Measurements from ENCODE around the gene IGFALS.

- no peak for TF ChIP-seq CTCF (IDR thresholded peaks at IDR 0.05)
- TF ChIP-seq EP300 (IDR thresholded peaks at IDR 0.05), result no peak
- no peak for TF ChIP-seq POLR2A (IDR thresholded peaks at IDR 0.05)
These were observed 16.9 kb downstream of the IGFALS start for GRCh38 chr16:1776672-1776955.

Data from gastroesophageal sphincter (tissue), 3 donors.